GM19239 (cell line): ENCODE measurements around the gene CRTC1.
A peak's percentile ranks its signal among the peaks of the same experiment; 100 is the strongest.
"Not testable (repeated sequence)": the region's sequence is repeated elsewhere in the genome, so short reads cannot be mapped to it uniquely, and the experiment has no call there.

Experiments
- DNase-seq: peaks from one replicate; pipeline ENCODE4 v3.0.0; 2011; ENCODE audit warnings: low spot score; ENCODE audit not compliant: insufficient read length
- FAIRE-seq: peaks from 2 replicates; lab custom pipeline; 2011; peaks lifted over from hg19 to GRCh38; lab: Jason Lieb, UNC

The CRTC1 gene

GRCh38 chr19:18816645-18817044 lies 133.2 kb downstream of the CRTC1 start:
- not testable (repeated sequence) for FAIRE-seq, DNase-seq

- FAIRE-seq: no peak
- no peak for DNase-seq
These were observed 134.1 kb downstream of the CRTC1 start for GRCh38 chr19:18817574-18817973.

- DNase-seq (no peak), FAIRE-seq (no peak)
These were observed 145.3 kb downstream of the CRTC1 start for GRCh38 chr19:18828786-18829185.

GRCh38 chr19:18830488-18830887 lies 147.0 kb downstream of the CRTC1 start:
- no peak for FAIRE-seq
- no peak for DNase-seq

DNA sequence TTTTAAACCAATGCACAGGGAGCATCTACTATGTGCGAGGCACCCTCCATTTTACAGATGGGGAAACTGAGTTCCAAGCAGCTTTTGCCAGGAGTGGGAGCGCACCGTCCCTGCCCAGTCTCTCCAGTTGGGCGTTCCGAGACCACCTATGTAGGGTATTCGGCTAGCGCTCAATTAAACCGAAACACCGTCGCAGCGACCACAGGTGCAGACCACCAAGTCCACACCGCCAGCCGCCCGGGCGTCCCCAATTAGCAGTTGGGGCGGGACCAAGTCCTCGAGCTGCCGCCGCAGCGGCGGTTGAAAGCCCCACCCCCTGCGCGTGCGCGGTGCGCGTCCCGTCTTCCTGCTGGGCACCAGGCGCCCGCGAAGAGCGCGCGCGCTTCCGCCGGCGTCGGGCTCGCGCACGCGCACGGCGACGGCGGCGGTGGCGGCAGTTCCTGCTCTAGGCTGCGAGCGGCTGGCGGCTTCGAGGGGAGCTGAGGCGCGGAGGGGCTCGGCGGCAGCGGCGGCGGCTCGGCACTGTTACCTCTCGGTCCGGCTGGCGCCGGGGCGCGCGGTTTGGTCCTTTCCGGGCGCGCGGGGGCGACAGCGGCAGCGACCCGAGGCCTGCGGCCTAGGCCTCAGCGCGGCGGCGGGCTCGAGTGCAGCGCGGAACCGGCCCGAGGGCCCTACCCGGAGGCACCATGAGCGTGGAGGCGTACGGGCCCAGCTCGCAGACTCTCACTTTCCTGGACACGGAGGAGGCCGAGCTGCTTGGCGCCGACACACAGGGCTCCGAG lies 148.2 kb downstream of the CRTC1 start, which contains the start of gene UPF1:
TSS of gene UPF1 (plus strand) at position 436 of the 782 bp plus-strand sequence. CDS start at position 687, 251 bp downstream.
- peak; percentile 97 for DNase-seq
- no peak for FAIRE-seq
